Central memory CD8-positive, alpha-beta T cell (primary cell): ENCODE results near the gene RACK1.

Experiments
- ATAC-seq: fragments of 150-1000 bp; cut with Tn5 transposase; replicated peaks from 2 replicates; pipeline ENCODE4 v1.10.0; 2022; ENCODE audit warnings: mild to moderate bottlenecking, moderate FRiP score, moderate number of reproducible peaks; ENCODE audit not compliant: poor library complexity, severe bottlenecking; ENCODE audit errors: extremely low read depth
- DNase-seq, 2 donors: peaks; one replicate each; pipeline ENCODE4 v3.0.0; 2021; ENCODE audit warnings: low spot score in 2 of 2
- H3K27ac Mint-ChIP-seq: one replicate; pipeline ENCODE4 v1.8.0; 2022; ENCODE audit warnings: low read depth, mild to moderate bottlenecking, moderate library complexity, mixed read lengths
- H3K27me3 Mint-ChIP-seq: one replicate; pipeline ENCODE4 v1.8.0; 2022; ENCODE audit warnings: mixed read lengths
- H3K36me3 Mint-ChIP-seq: one replicate; pipeline ENCODE4 v1.8.0; 2022; ENCODE audit warnings: mild to moderate bottlenecking, moderate library complexity, mixed read lengths; ENCODE audit not compliant: insufficient read depth
- H3K4me1 Mint-ChIP-seq: one replicate; pipeline ENCODE4 v1.8.0; 2022; ENCODE audit warnings: mixed read lengths
- H3K4me3 Mint-ChIP-seq: one replicate; pipeline ENCODE4 v1.8.0; 2022; ENCODE audit warnings: mild to moderate bottlenecking, moderate library complexity, mixed read lengths
- H3K9me3 Mint-ChIP-seq: one replicate; pipeline ENCODE4 v1.8.0; 2022; ENCODE audit warnings: mixed read lengths

RACK1 gene

GRCh38 chr5:181248277-181248676, 4.6 kb upstream of the RACK1 start:
- Mint-ChIP-seq H3K27me3 (no peaks in the 10 kb centered on the region), H3K4me3 (peak overlapping the region; percentile 98), H3K36me3 (peaks cover 30% of the 10 kb centered on the region), H3K9me3 (no peaks in the 10 kb centered on the region), H3K4me1 (peaks cover 67% of the 10 kb centered on the region), H3K27ac (peak overlapping the region; percentile 96)
- no peak for ATAC-seq
- no peak for DNase-seq

DNA sequence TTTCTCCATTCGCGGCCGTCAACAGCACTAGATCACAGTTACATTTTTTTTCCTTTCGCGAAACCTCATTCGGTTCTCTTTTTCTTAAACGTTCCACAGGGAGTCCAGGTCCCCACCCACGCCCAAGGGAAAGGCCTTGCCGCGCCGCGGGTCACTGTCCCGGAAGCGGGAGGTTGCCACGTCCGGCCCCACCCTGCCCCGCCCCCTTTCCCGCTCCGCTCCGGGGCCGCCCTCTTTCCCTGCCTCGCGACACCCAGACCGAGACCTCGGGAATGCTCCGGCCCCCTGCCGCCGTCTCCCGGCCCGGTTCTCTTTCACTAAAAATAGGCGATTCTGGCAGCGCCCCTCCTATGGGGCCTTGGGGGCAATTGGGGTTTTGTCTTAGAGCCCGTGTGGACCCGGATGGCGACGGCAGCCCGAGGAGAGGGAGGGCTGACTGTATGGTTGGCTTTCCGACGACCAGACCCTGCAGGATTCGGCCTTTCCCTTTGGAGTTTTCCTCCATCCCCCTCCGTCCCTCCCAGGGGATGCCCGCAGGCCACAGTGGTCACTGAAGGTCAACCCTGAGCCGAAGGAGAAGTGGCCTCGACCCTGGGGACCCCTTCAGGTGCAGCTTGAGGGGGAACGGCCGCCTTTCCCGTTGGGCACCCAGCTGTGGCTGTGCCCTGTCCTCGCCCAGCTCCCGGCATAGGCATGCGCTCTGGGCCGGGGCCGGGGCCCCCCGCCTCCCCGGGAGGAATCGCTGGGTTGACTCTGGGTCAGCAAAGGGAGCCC, 2.8 kb upstream of the RACK1 start:
- ATAC-seq, result peak; percentile 6
- Mint-ChIP-seq H3K4me1 (peaks cover 80% of the 10 kb centered on the region), H3K36me3 (peaks cover 44% of the 10 kb centered on the region)

DNA sequence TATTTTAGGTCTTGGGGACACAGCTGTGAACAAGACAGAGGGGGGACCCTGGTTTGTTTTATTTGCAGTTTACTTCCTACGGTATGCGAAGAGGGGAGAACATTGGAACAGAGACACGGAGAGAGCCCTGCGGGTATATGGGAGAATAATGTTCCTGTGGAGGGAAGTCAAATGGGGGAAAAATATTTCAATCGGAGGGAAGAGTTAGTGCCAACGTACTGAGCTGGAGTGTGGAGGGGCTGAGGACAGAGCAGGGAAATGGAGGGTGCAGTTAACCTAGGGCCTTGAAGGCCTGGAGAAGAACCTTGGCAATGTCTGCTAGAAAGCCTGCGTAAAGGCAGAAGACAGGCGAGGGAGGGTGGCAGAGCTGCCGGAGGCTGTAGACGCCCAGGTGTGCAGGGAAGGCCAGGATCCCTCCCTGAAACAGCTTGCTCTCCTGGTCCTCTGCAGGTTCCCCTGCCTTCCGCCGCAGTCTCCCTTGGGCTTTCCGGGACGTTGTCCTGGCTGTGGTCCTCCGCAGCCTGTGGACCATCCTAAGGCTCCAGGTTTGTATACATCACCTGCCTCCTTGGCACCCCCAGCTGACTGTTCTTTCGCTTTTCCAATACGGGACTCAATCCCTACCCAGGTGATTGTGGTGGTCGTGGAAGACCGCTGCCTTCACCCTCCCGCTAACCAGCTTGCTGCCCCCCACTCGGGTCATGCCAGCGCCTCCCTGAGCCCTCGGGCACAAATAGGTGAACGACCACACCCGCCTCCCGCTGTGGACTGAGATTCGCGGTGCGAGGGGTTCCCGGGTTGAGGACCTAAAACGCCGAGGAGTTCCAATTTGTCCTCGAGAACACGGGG, 1.9 kb upstream of the RACK1 start:
- H3K4me3 Mint-ChIP-seq, result peak overlapping the region; percentile 98
- no peak for DNase-seq
- H3K27me3 Mint-ChIP-seq, result no peaks in the 10 kb centered on the region
- H3K27ac Mint-ChIP-seq, result peak overlapping the region; percentile 96
- peaks cover 76% of the 10 kb centered on the region for H3K4me1 Mint-ChIP-seq
- ATAC-seq, result no peak
- peaks cover 51% of the 10 kb centered on the region for H3K36me3 Mint-ChIP-seq
- H3K9me3 Mint-ChIP-seq, result no peaks in the 10 kb centered on the region

More for the DNA sequence above, 2.8 kb upstream of the RACK1 start:
- Mint-ChIP-seq H3K9me3 (no peaks in the 10 kb centered on the region), H3K4me3 (peak overlapping the region; percentile 98), H3K27ac (peak overlapping the region; percentile 96), H3K27me3 (no peaks in the 10 kb centered on the region)
- no peak for DNase-seq

DNA sequence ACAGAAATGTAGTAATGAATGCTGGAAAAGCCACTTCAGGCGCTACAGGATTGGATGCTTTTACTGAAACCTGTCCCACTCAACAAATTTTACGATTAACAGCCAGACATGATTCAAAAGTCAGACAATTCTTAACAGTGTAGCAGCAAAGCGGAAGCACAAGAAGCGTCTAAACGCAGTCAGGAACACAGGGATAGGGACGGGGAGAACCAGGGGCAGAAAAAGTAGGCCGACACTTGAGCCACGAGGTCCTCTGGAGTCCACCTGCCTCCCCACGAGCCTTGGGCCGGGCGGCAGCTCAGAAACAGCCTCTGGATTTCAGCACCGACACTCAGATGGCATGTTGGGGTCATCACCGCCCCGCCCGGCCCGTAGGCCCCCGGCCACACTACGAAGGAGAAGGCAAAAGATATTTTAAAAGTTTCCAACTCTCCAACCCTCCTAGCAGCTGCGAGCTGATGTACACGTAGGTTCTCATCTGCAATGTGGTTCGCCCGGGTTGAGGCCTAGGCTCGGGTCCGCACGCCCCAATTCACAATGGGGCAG, 615 bp downstream of the RACK1 start:
- ATAC-seq (peak; percentile 11), DNase-seq (no peak)
- Mint-ChIP-seq H3K4me3 (peak overlapping the region; percentile 98), H3K4me1 (peaks cover 67% of the 10 kb centered on the region), H3K9me3 (no peaks in the 10 kb centered on the region), H3K27ac (peak overlapping the region; percentile 94), H3K27me3 (no peaks in the 10 kb centered on the region), H3K36me3 (peaks cover 68% of the 10 kb centered on the region)

DNA sequence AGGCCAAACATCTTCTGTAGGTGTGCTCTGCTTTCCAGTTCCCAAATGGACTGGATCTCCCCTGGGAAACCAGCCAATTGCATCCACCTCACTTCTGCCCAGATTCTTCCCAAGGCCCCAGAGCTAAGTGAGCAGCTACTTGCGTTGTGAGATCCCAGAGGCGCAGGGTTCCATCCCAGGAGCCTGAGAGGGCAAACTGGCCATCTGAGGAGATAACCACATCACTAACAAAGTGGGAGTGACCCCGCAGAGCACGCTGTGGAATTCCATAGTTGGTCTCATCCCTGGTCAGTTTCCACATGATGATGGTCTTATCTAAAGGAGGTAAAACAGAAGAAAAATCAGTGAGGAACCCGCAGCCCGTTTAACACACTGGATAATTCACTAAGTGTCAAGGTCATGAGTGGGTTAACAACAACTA, 1.7 kb downstream of the RACK1 start:
- no peaks in the 10 kb centered on the region for H3K9me3 Mint-ChIP-seq
- peaks cover 59% of the 10 kb centered on the region for H3K4me1 Mint-ChIP-seq
- peaks cover 76% of the 10 kb centered on the region for H3K36me3 Mint-ChIP-seq
- no peak for ATAC-seq
- no peaks in the 10 kb centered on the region for H3K27me3 Mint-ChIP-seq
- DNase-seq, result no peak
- H3K27ac Mint-ChIP-seq, result peak overlapping the region; percentile 94
- peak overlapping the region; percentile 98 for H3K4me3 Mint-ChIP-seq

DNA sequence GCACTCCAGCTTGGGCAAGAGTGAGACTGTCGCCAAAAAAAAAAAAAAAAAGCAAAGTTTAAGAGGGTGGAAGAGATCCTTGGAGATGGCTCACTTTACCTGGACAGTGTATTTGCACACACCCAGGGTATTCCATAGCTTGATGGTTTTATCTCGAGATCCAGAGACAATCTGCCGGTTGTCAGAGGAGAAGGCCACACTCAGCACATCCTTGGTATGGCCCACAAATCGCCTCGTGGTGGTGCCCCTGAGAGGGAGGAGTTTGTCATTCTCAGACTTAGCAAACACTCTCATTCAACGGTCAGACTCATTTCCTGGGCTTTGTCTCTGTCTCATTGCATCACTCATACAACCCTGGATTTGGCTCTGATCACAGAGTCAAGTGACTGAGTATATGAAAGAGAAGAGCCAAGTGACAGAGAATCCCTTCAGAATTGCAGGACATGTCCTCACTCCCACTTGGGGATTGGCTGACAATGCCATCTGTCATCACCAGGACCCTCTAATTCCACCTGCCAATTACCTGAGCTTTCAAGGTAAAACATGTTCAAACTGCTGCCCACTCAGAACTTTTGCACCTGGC, 2.2 kb downstream of the RACK1 start:
- Mint-ChIP-seq H3K36me3 (peaks cover 78% of the 10 kb centered on the region), H3K4me1 (peaks cover 57% of the 10 kb centered on the region), H3K4me3 (peak overlapping the region; percentile 98), H3K27ac (peak overlapping the region; percentile 94), H3K9me3 (no peaks in the 10 kb centered on the region), H3K27me3 (no peaks in the 10 kb centered on the region)
- ATAC-seq, result peak; percentile 20
- no peak for DNase-seq

DNA sequence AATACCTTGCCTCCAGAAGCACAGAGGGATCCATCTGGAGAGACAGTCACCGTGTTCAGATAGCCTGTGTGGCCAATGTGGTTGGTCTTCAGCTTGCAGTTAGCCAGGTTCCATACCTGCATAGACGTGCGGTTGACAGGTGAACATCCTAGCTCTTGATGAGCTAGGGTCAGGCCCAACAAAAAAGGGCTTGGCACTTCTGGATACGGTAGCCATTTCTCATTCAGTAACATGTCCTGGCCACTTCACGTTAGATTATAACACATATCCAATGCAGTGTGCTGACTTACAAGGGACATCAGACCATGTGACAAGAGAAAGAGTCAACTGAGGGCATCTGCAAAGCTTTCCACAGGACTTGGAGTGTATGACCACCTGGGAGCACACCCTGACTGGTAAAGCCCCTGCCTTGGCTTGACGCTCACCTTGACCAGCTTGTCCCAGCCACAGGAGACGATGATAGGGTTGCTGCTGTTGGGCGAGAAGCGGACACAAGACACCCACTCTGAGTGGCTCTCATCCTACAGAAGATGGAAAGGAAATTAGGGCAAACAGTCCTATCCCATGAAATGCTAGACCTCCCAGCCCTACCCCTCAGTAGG, 4.5 kb downstream of the RACK1 start:
- Mint-ChIP-seq H3K4me1 (peaks cover 41% of the 10 kb centered on the region), H3K27ac (peak overlapping the region; percentile 65), H3K9me3 (no peaks in the 10 kb centered on the region), H3K36me3 (peaks cover 91% of the 10 kb centered on the region), H3K4me3 (no peak overlapping the region), H3K27me3 (no peaks in the 10 kb centered on the region)
- no peak for DNase-seq
- ATAC-seq, result no peak

DNA sequence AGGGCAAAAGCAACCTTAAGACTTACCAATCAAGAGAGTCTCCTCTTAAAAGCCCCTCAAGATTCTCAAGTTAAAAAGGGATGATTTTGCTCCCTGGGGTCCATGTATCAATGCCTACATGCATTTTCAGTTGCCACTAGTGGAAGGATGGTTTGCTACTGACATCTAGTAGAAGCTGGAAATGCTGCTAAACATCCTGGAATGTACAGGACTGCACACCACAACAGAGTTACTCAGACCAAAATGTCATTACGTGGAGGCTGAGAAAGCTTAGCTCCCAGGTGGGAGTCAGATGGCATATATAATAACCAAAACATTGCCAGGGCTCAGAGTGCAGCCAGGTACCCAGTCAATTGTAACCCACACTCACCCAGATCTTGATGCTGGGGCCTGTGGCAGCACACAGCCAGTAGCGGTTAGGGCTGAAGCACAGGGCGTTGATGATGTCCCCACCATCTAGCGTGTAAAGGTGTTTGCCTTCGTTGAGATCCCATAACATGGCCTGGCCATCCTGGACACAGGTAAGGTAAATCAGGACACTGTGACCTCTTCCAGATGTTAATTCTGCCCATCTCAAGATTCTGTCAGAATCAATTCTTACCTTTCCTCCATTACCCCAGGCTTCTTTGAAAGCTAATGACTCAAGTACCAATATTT, 5.8 kb downstream of the RACK1 start:
- no peaks in the 10 kb centered on the region for H3K9me3 Mint-ChIP-seq

GRCh38 chr5:181236954-181237641, 6.6 kb downstream of the RACK1 start:
- Mint-ChIP-seq H3K27ac (no peak overlapping the region), H3K4me1 (peaks cover 36% of the 10 kb centered on the region)

More for the DNA sequence above, 5.8 kb downstream of the RACK1 start:
- ATAC-seq (no peak), DNase-seq (no peak)
- Mint-ChIP-seq H3K27me3 (no peaks in the 10 kb centered on the region), H3K4me1 (peaks cover 39% of the 10 kb centered on the region), H3K27ac (peak overlapping the region; percentile 65), H3K36me3 (peaks cover 87% of the 10 kb centered on the region), H3K4me3 (no peak overlapping the region)

GRCh38 chr5:181236471-181236870, 7.2 kb downstream of the RACK1 start:
- DNase-seq (no peak), ATAC-seq (no peak)
- peaks cover 86% of the 10 kb centered on the region for H3K36me3 Mint-ChIP-seq
- H3K4me3 Mint-ChIP-seq, result no peak overlapping the region
- no peaks in the 10 kb centered on the region for H3K27me3 Mint-ChIP-seq
- H3K4me1 Mint-ChIP-seq, result peaks cover 31% of the 10 kb centered on the region
- no peak overlapping the region for H3K27ac Mint-ChIP-seq
- H3K9me3 Mint-ChIP-seq, result no peaks in the 10 kb centered on the region

More at GRCh38 chr5:181236954-181237641, 6.6 kb downstream of the RACK1 start:
- H3K36me3 Mint-ChIP-seq, result peaks cover 88% of the 10 kb centered on the region
- DNase-seq (no peak), ATAC-seq (no peak)
- no peak overlapping the region for H3K4me3 Mint-ChIP-seq
- H3K9me3 Mint-ChIP-seq, result no peaks in the 10 kb centered on the region
- no peaks in the 10 kb centered on the region for H3K27me3 Mint-ChIP-seq

DNA sequence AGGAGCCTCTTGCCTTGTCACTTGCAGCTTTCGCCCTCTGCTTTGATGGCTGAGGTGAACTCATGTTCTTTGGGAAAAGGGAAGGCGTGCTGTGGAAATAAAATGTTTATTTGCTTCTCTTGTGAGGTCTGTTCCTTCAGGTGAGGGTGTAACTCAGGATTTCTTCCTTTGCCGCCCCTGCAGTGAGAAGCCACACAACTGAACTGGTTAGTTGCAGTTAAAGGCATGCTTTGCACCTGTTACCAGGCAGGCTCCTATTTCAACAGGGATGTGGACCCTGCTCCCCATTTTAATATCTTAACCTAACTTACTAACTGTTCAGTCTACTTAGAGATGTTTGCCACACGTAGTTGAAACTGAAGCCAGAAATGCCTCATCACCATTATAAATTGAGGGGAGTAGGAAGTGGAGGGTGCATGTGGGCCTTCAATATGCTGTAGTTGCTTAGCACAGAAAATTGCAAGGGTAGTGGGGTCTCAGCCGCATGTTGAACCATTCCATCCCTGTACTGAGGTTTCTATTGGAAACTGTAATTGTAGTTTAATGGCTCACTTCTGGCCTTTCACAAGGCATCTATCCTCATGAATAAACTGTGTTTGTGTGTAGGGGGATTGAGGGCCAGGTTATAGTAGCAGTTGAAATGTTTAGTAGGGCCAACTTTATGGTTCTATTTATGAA, 7.9 kb downstream of the RACK1 start:
- H3K27me3 Mint-ChIP-seq, result no peaks in the 10 kb centered on the region
- no peak overlapping the region for H3K27ac Mint-ChIP-seq
- DNase-seq (no peak), ATAC-seq (no peak)
- H3K4me1 Mint-ChIP-seq, result peaks cover 31% of the 10 kb centered on the region
- peaks cover 86% of the 10 kb centered on the region for H3K36me3 Mint-ChIP-seq
- H3K9me3 Mint-ChIP-seq, result no peaks in the 10 kb centered on the region
- H3K4me3 Mint-ChIP-seq, result no peak overlapping the region
